Aorta (tissue), 4 donors: ENCODE results near the gene DHDH. TPM values are rescaled to one million over a fixed set of nuclear protein-coding genes. Genes with fewer than 3 reads are reported as not detected.

Source experiments
- polyA plus RNA-seq, 2 donors: library from polyadenylated mRNA; stranded (reverse); fragments of 200-250 nt; gene quantifications; one replicate each; pipeline ENCODE4 v1.2.3, GENCODE V29; 2013
- total RNA-seq, 2 donors: library from RNA; stranded (reverse); fragmentation: NEBNext Ultra II Directional; extraction: Animal tissue kit (Norgen Biotek cat#: 25700); gene quantifications; one replicate each; pipeline ENCODE4 v1.2.1, GENCODE V29; 2021
- donor health status: healthy with polysubstance abuse.
- donor health status: Bipolar disorder and iron deficiency.
- donor health status: DM: no; HTN: no; CAD: no.
- donor health status: DM: yes; HTN: yes; CAD: no.

The DHDH gene
- total and polyA plus RNA-seq, 4 donors: 0.84 to 1.3 TPM; not detected in 2

Other genes starting within 250 kb of the DHDH start
Only the 30 nearest of the 31 such genes appear.
- gene MAMSTR, start 214.0 kb upstream of the DHDH start, total RNA-seq: 1 to 10 TPM in 1 of 2 donors, under 1 TPM in 1; 0.58 to 3.7 TPM
- 1 to 10 TPM in 1 of 2 donors, under 1 TPM in 1; 1.00 to 3.3 TPM for gene MAMSTR, start 214.0 kb upstream of the DHDH start, polyA plus RNA-seq
- gene RASIP1, start 193.1 kb upstream of the DHDH start, total RNA-seq: 10 to 100 TPM; 15.4 to 31.2 TPM
- gene RASIP1, start 193.1 kb upstream of the DHDH start, polyA plus RNA-seq: 1 to 10 TPM; 1.8 to 3.4 TPM
- 1 to 10 TPM in 1 of 2 donors, under 1 TPM in 1; 0.66 to 1.6 TPM for gene IZUMO1, start 186.8 kb upstream of the DHDH start, total RNA-seq
- under 1 TPM in 1 of 2 donors, not detected in 1; 0.10 TPM for gene IZUMO1, start 186.8 kb upstream of the DHDH start, polyA plus RNA-seq
- gene FUT1, start 181.1 kb upstream of the DHDH start, total RNA-seq: 1 to 10 TPM; 2.3 to 4.4 TPM
- under 1 TPM in 1 of 2 donors, not detected in 1; 0.05 TPM for gene FUT1, start 181.1 kb upstream of the DHDH start, polyA plus RNA-seq
- gene FGF21, start 178.2 kb upstream of the DHDH start, total RNA-seq: not detected
- gene FGF21, start 178.2 kb upstream of the DHDH start, polyA plus RNA-seq: not detected
- gene BCAT2, start 122.7 kb upstream of the DHDH start, total RNA-seq: 10 to 100 TPM; 22.4 to 29.5 TPM
- 10 to 100 TPM; 22.5 to 61.6 TPM for gene BCAT2, start 122.7 kb upstream of the DHDH start, polyA plus RNA-seq
- gene HSD17B14, start 97.2 kb upstream of the DHDH start, total RNA-seq: 10 to 100 TPM; 13.7 to 16.1 TPM
- 10 to 100 TPM; 14.3 to 18.9 TPM for gene HSD17B14, start 97.2 kb upstream of the DHDH start, polyA plus RNA-seq
- gene PLEKHA4, start 65.1 kb upstream of the DHDH start, total RNA-seq: 10 to 100 TPM; 94.9 to 97.2 TPM
- gene PLEKHA4, start 65.1 kb upstream of the DHDH start, polyA plus RNA-seq: 100 to 1,000 TPM; 193 to 223 TPM
- gene PPP1R15A, start 61.3 kb upstream of the DHDH start, total RNA-seq: 100 to 1,000 TPM in 1 of 2 donors, 10 to 100 TPM in 1; 57.2 to 182 TPM
- gene PPP1R15A, start 61.3 kb upstream of the DHDH start, polyA plus RNA-seq: 10 to 100 TPM; 64.9 to 95.4 TPM
- 1 to 10 TPM in 1 of 2 donors, under 1 TPM in 1; 0.84 to 1.3 TPM for gene TULP2, start 35.0 kb upstream of the DHDH start, total RNA-seq
- not detected for gene TULP2, start 35.0 kb upstream of the DHDH start, polyA plus RNA-seq
- gene NUCB1, start 33.4 kb upstream of the DHDH start, total RNA-seq: 100 to 1,000 TPM; 276 to 380 TPM
- 100 to 1,000 TPM in 1 of 2 donors, 10 to 100 TPM in 1; 82.9 to 375 TPM for gene NUCB1, start 33.4 kb upstream of the DHDH start, polyA plus RNA-seq
- gene BAX, start 21.2 kb downstream of the DHDH start, total RNA-seq: 10 to 100 TPM; 69.6 to 79.9 TPM
- gene BAX, start 21.2 kb downstream of the DHDH start, polyA plus RNA-seq: 10 to 100 TPM; 81.4 to 83.9 TPM
- 1,000 to 10,000 TPM; 3,184 to 3,823 TPM for gene FTL, start 31.6 kb downstream of the DHDH start, total RNA-seq
- over 10,000 TPM in 1 of 2 donors, 1,000 to 10,000 TPM in 1; 6,798 to 17,889 TPM for gene FTL, start 31.6 kb downstream of the DHDH start, polyA plus RNA-seq
- gene GYS1, start 59.6 kb downstream of the DHDH start, total RNA-seq: 10 to 100 TPM; 47.5 to 61.9 TPM
- 10 to 100 TPM; 21.5 to 31.7 TPM for gene GYS1, start 59.6 kb downstream of the DHDH start, polyA plus RNA-seq
- 10 to 100 TPM; 28.9 to 42.1 TPM for gene RUVBL2, start 60.2 kb downstream of the DHDH start, total RNA-seq
- 10 to 100 TPM; 34.6 to 62.2 TPM for gene RUVBL2, start 60.2 kb downstream of the DHDH start, polyA plus RNA-seq
- gene LHB, start 83.4 kb downstream of the DHDH start, total RNA-seq: under 1 TPM in 1 of 2 donors, not detected in 1; 0.84 TPM
- gene LHB, start 83.4 kb downstream of the DHDH start, polyA plus RNA-seq: 1 to 10 TPM; 1.8 to 2.2 TPM
- gene CGB3, start 90.6 kb downstream of the DHDH start, total RNA-seq: not detected
- gene CGB3, start 90.6 kb downstream of the DHDH start, polyA plus RNA-seq: not detected
- not detected for gene CGB2, start 98.2 kb downstream of the DHDH start, total RNA-seq
- gene CGB2, start 98.2 kb downstream of the DHDH start, polyA plus RNA-seq: 1 to 10 TPM in 1 of 2 donors, not detected in 1; 1.1 TPM
- not detected for gene CGB1, start 103.2 kb downstream of the DHDH start, total RNA-seq
- gene CGB1, start 103.2 kb downstream of the DHDH start, polyA plus RNA-seq: not detected
- gene CGB5, start 110.1 kb downstream of the DHDH start, total RNA-seq: not detected
- not detected for gene CGB5, start 110.1 kb downstream of the DHDH start, polyA plus RNA-seq
- gene CGB8, start 115.4 kb downstream of the DHDH start, total RNA-seq: not detected
- not detected for gene CGB8, start 115.4 kb downstream of the DHDH start, polyA plus RNA-seq
- gene CGB7, start 124.0 kb downstream of the DHDH start, total RNA-seq: not detected
- not detected for gene CGB7, start 124.0 kb downstream of the DHDH start, polyA plus RNA-seq
- gene NTF4, start 131.1 kb downstream of the DHDH start, total RNA-seq: not detected
- gene NTF4, start 131.1 kb downstream of the DHDH start, polyA plus RNA-seq: not detected
- not detected for gene KCNA7, start 139.0 kb downstream of the DHDH start, total RNA-seq
- not detected for gene KCNA7, start 139.0 kb downstream of the DHDH start, polyA plus RNA-seq
- 100 to 1,000 TPM; 170 to 249 TPM for gene SNRNP70, start 151.8 kb downstream of the DHDH start, total RNA-seq
- gene SNRNP70, start 151.8 kb downstream of the DHDH start, polyA plus RNA-seq: 100 to 1,000 TPM in 1 of 2 donors, 10 to 100 TPM in 1; 54.5 to 694 TPM
- gene LIN7B, start 180.7 kb downstream of the DHDH start, total RNA-seq: 1 to 10 TPM; 8.4 to 9.7 TPM
- 10 to 100 TPM in 1 of 2 donors, 1 to 10 TPM in 1; 7.6 to 24.1 TPM for gene LIN7B, start 180.7 kb downstream of the DHDH start, polyA plus RNA-seq
- gene C19orf73, start 185.4 kb downstream of the DHDH start, total RNA-seq: under 1 TPM; 0.49 to 0.72 TPM
- 1 to 10 TPM; 1.0 to 5.4 TPM for gene C19orf73, start 185.4 kb downstream of the DHDH start, polyA plus RNA-seq
- 1 to 10 TPM; 4.2 to 8.0 TPM for gene PPFIA3, start 185.8 kb downstream of the DHDH start, total RNA-seq
- 1 to 10 TPM; 2.0 to 4.1 TPM for gene PPFIA3, start 185.8 kb downstream of the DHDH start, polyA plus RNA-seq
- gene HRC, start 221.7 kb downstream of the DHDH start, total RNA-seq: 1 to 10 TPM; 2.5 to 4.8 TPM
- gene HRC, start 221.7 kb downstream of the DHDH start, polyA plus RNA-seq: 1 to 10 TPM in 1 of 2 donors, under 1 TPM in 1; 0.74 to 9.3 TPM
- gene TRPM4, start 224.1 kb downstream of the DHDH start, total RNA-seq: 10 to 100 TPM; 41.9 to 57.1 TPM
- gene TRPM4, start 224.1 kb downstream of the DHDH start, polyA plus RNA-seq: 10 to 100 TPM; 21.3 to 59.1 TPM